ENCODE data around the gene ZSWIM8.

DNA sequence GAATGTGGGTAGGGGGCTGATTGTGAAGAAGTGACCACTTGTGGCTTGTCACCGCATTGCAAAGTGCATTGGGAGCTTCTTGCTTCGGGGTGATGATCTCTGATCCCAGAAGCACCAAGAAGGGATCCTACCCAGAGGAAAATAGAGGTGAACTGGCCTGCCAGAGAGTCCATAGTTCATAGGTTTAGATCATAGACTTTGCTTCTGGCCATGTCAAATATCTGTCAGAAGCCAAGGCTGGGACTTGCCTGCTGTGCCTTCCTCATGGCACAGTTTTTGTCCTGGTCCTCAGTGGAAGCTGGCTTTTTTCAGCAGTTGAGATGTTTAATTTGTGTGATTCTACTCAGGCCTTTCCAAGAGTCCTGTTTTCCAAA lies 1.1 kb downstream of the ZSWIM8 start:
- TF ChIP-seq POLR2AphosphoS5 (IDR thresholded peaks at IDR 0.05; ENCODE audit: low read depth, low read length) = no peak
- TF ChIP-seq TAF1 (IDR thresholded peaks at IDR 0.05; ENCODE audit: borderline replicate concordance, low read depth, low read length) = no peak

Data from GM12892 (cell line).